ENCODE data around the gene KCNMB4. TPM values are rescaled to one million over a fixed set of nuclear protein-coding genes. Genes with fewer than 3 reads are reported as not detected.

KCNMB4 gene
- total and polyA plus RNA-seq, 2 of the 4 experiments (the other 2 are of a cell fraction) = 0.90 to 1.1 TPM

DNA sequence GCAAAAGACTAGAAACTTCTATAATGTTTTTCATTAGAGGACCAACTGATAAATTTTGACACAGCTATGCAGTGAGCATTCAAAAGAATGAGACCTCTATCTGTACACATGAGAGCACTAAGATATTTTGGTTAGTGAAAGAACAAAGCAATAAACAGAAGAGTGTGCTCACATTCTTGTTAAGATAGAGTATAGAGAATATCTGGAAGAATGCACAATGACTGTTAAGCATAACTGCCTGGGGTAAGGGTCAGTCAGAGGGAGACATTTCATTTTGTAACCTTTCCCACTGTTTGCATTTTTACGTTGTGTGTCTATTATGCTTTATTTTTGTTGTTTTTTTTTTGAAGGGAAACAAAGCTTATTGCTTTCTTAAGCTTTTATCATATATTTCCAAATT, 20.7 kb downstream of the KCNMB4 start:
- H2BK5ac ChIP-seq (ENCODE audit: low read depth, low read length, poor library complexity, severe bottlenecking) = no peak overlapping the region
- no peak overlapping the region for H2BK20ac ChIP-seq (ENCODE audit: low read depth, low read length)
- no peaks in the 10 kb centered on the region for H3K9me1 ChIP-seq (ENCODE audit: insufficient read depth, low read length)
- no peaks in the 10 kb centered on the region for H3K9me3 ChIP-seq (ENCODE audit: control insufficient read depth, insufficient read depth, low read length)
- H4K8ac ChIP-seq (ENCODE audit: low read depth in 2 of 2, low read length in 2 of 2) = no peak overlapping the region
- POLR2A ChIA-PET (ENCODE audit: unreplicated experiment) = no interaction called here
- no peak overlapping the region for H2BK15ac ChIP-seq (ENCODE audit: low read depth, low read length)
- H3K9ac ChIP-seq (ENCODE audit: low read depth, low read length) = no peak overlapping the region
- dilution Hi-C loops (cut with HindIII; ENCODE audit: low sequenced_read_pairs, unreplicated experiment) (no loop called here), in situ Hi-C loops (cut with MboI; ENCODE audit: low sequenced_read_pairs) (no loop called here), intact Hi-C loops (cut with micrococcal nuclease) (no loop called here)
- no peak overlapping the region for H2AK9ac ChIP-seq (replicated peaks; ENCODE audit: low read depth, low read length, poor library complexity)
- no peak overlapping the region for H3K14ac ChIP-seq (replicated peaks; ENCODE audit: low read depth, low read length)
- no peak overlapping the region for H2BK120ac ChIP-seq (ENCODE audit: low read depth, low read length)
- no CpG with 5 or more reads among the region's 1 CpG for WGBS, 2 experiments (ENCODE audit: extremely low coverage in 2 of 2, insufficient read length in 1 of 2)
- no peak overlapping the region for H3K56ac ChIP-seq (ENCODE audit: extremely low read depth, insufficient read depth, low read length)
- no peak overlapping the region for H3K27ac ChIP-seq (ENCODE audit: insufficient read depth, low read length)
- no peak overlapping the region for H4K5ac ChIP-seq (ENCODE audit: low read depth, low read length)
- no peak overlapping the region for H3K18ac ChIP-seq (ENCODE audit: low read depth, low read length)
- H3K4me2 ChIP-seq (ENCODE audit: low read depth, low read length) = no peak overlapping the region
- H3K4me1 ChIP-seq (ENCODE audit: control insufficient read depth, insufficient read depth, low read length) = no peaks in the 10 kb centered on the region
- H4K20me1 ChIP-seq (ENCODE audit: insufficient read depth, low read length) = no peaks in the 10 kb centered on the region
- H4K91ac ChIP-seq (ENCODE audit: insufficient read depth, low read depth, low read length) = no peak overlapping the region
- no peak overlapping the region for H2AFZ ChIP-seq (replicated peaks; ENCODE audit: low read length, poor library complexity)
- no peak for ATAC-seq (ENCODE audit: low read depth)
- no peak overlapping the region for H3K23ac ChIP-seq (ENCODE audit: low read depth, low read length)
- DNase-seq = no peak
- H3K27me3 ChIP-seq (ENCODE audit: control insufficient read depth, insufficient read depth, low read length) = no peaks in the 10 kb centered on the region
- BruUV-seq (replicated peaks) = no TSS peak
- H3K36me3 ChIP-seq (ENCODE audit: control insufficient read depth, insufficient read depth, low read length) = no peaks in the 10 kb centered on the region
- no peak overlapping the region for H3K4ac ChIP-seq (ENCODE audit: low read depth, low read length)
- no peak overlapping the region for H2AK5ac ChIP-seq (ENCODE audit: low read depth, low read length)
- TF ChIP-seq, protein P1, sequence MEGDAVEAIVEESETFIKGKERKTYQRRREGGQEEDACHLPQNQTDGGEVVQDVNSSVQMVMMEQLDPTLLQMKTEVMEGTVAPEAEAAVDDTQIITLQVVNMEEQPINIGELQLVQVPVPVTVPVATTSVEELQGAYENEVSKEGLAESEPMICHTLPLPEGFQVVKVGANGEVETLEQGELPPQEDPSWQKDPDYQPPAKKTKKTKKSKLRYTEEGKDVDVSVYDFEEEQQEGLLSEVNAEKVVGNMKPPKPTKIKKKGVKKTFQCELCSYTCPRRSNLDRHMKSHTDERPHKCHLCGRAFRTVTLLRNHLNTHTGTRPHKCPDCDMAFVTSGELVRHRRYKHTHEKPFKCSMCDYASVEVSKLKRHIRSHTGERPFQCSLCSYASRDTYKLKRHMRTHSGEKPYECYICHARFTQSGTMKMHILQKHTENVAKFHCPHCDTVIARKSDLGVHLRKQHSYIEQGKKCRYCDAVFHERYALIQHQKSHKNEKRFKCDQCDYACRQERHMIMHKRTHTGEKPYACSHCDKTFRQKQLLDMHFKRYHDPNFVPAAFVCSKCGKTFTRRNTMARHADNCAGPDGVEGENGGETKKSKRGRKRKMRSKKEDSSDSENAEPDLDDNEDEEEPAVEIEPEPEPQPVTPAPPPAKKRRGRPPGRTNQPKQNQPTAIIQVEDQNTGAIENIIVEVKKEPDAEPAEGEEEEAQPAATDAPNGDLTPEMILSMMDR (conservative IDR thresholded peaks at IDR 0.05; ENCODE audit: low read depth, low read length) = no peak
- TF ChIP-seq MAFK (IDR thresholded peaks at IDR 0.05; ENCODE audit: low read depth, low read length) (no peak), MAZ (IDR thresholded peaks at IDR 0.05; ENCODE audit: borderline replicate concordance, low read depth, low read length) (no peak), CEBPB (IDR thresholded peaks at IDR 0.05; ENCODE audit: low read depth, low read length) (no peak)
- CTCF ChIA-PET = interaction anchor here (0.6 to 0.7 kb wide), 2 partner anchors 11 to 16 kb away, joined by 4 to 5 read pairs; no protein-coding TSS in a partner anchor
- H3K4me3 ChIP-seq (ENCODE audit: insufficient read depth, low read depth, low read length) = no peak overlapping the region
- H3K79me1 ChIP-seq (ENCODE audit: low read depth in 1 of 2, low read length in 2 of 2) = no peaks in the 10 kb centered on the region
